DMS 273 (cell line): ENCODE data around the gene COL28A1.
A peak's percentile ranks its signal among the peaks of the same experiment; 100 is the strongest.

Experiments used
- DNase-seq: peaks from one replicate; lab custom pipeline; 2025; ENCODE audit not compliant: unreplicated experiment; lab: John Stamatoyannopoulos, UW

The COL28A1 gene

GRCh38 chr7:7535691-7536090, at the start of gene COL28A1:
TSS of gene COL28A1 (minus strand) at chr7:7535873. CDS start at chr7:7532875, 2,998 bp downstream.
- DNase-seq: no peak

- DNase-seq: no peak
Measured at GRCh38 chr7:7584653-7585052, 49.0 kb upstream of the COL28A1 start.

GRCh38 chr7:7583731-7584130, 48.1 kb upstream of the COL28A1 start:
- DNase-seq: no peak

GRCh38 chr7:7582596-7582995, 46.9 kb upstream of the COL28A1 start:
- no peak for DNase-seq

GRCh38 chr7:7581531-7582179, 46.0 kb upstream of the COL28A1 start:
- DNase-seq: no peak

- DNase-seq: no peak
Measured at GRCh38 chr7:7579638-7580037, 44.0 kb upstream of the COL28A1 start.

GRCh38 chr7:7577888-7578287, 42.2 kb upstream of the COL28A1 start:
- no peak for DNase-seq

- no peak for DNase-seq
Measured at GRCh38 chr7:7576344-7576743, 40.7 kb upstream of the COL28A1 start.

GRCh38 chr7:7573701-7574100, 38.0 kb upstream of the COL28A1 start:
- no peak for DNase-seq

GRCh38 chr7:7570584-7570983, 34.9 kb upstream of the COL28A1 start:
- no peak for DNase-seq

GRCh38 chr7:7569615-7570014, 33.9 kb upstream of the COL28A1 start:
- DNase-seq: no peak

- no peak for DNase-seq
Measured at GRCh38 chr7:7569081-7569527, 33.4 kb upstream of the COL28A1 start.

- no peak for DNase-seq
Measured at GRCh38 chr7:7568553-7568952, 32.9 kb upstream of the COL28A1 start.

- peak; percentile 35 for DNase-seq
Measured at GRCh38 chr7:7567898-7568531, 32.3 kb upstream of the COL28A1 start.

- DNase-seq: peak; percentile 94
Measured at GRCh38 chr7:7566651-7567611, 31.3 kb upstream of the COL28A1 start, which contains the start of gene MIOS. TSS of gene MIOS (plus strand) at chr7:7566884. CDS start at chr7:7572476, 5,592 bp downstream.

- peak; percentile 47 for DNase-seq
Measured at GRCh38 chr7:7565746-7566650, 30.3 kb upstream of the COL28A1 start.

- DNase-seq: no peak
Measured at GRCh38 chr7:7565018-7565680, 29.5 kb upstream of the COL28A1 start.

- DNase-seq: no peak
Measured at GRCh38 chr7:7564323-7564780, 28.7 kb upstream of the COL28A1 start.

- no peak for DNase-seq
Measured at GRCh38 chr7:7563813-7564212, 28.1 kb upstream of the COL28A1 start.

GRCh38 chr7:7563269-7563668, 27.6 kb upstream of the COL28A1 start:
- DNase-seq: no peak
